GM18517 (cell line): ENCODE measurements around the gene CYP27A1.
"Not testable (repeated sequence)": the region's sequence is repeated elsewhere in the genome, so short reads cannot be mapped to it uniquely, and the experiment has no call there.

ENCODE experiments used
- ATAC-seq: cut with Tn5 transposase; IDR thresholded peaks from one replicate; pipeline ENCODE4 v1.9.1; 2021; ENCODE audit warnings: mild to moderate bottlenecking, moderate library complexity; ENCODE audit not compliant: unreplicated experiment

Gene CYP27A1

GRCh38 chr2:218829868-218830451 lies 48.0 kb downstream of the CYP27A1 start:
- no peak for ATAC-seq

DNA sequence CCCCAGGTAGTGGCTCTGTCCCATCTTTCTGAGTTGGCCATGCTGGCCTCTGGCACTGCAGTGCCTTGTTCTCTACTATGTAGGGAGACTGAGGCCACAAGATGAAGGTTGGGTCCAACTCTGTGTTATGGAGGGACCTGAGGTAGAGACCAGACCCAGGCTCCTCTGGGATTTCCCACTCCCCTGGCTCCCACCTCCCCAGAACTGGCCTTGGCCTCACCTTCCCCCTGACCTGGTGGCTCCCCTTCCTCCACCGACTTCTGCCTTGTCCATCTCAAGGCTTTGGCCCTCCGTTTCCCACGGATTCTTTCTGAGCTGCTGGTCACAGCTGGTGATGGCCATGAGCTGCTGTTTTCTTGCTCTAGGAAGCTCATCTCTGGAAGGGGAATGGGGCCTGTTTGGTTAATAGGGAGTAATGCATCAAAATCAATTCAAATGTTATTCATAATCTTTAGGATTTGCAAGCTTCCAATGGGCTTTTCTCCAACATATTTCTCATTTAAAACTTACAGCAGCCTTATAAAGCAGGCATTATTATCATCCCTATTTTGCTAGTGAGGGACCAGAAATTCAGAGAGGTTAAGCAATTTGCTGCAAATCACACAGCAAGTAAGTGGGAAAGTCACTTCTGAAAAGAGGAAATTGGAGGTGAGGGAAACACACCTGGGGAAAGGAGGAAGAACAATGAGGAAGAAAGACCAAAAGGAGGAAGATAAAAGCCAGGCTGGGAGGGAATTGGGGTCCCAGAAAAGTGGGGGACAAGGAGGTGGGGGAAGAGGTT lies 48.8 kb downstream of the CYP27A1 start:
- ATAC-seq, result no peak

DNA sequence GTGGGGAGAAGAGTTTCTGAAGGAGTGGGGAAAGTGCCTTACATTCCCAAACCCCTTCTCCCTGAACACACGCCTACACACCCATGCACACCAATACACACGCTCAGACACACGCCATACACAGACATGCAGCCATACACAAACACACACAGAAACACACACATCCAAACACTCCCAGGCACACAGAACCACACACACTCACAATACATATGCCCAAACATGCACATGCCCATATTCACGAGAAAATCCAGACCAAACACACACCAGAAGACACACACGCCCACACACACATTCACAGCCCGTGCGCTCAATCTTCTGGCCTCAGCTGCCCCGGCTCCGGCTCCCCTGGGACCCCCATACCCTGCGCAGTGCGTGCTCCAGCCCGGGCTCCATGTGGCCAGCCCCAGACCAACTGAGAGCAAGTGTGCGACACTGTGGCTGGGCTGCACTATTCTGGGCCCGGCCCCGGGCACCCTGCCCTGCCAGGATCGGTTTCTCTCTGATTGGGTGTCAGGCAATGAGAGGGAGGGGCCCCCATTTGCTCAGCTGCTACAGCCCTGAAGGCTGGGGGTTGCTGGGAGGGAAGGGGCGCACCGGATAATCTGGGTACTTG lies 49.5 kb downstream of the CYP27A1 start, which contains the start of gene PRKAG3:
Gene PRKAG3, minus strand, starts transcription at position 426 of the 613 bp plus-strand sequence.
- ATAC-seq, result no peak

DNA sequence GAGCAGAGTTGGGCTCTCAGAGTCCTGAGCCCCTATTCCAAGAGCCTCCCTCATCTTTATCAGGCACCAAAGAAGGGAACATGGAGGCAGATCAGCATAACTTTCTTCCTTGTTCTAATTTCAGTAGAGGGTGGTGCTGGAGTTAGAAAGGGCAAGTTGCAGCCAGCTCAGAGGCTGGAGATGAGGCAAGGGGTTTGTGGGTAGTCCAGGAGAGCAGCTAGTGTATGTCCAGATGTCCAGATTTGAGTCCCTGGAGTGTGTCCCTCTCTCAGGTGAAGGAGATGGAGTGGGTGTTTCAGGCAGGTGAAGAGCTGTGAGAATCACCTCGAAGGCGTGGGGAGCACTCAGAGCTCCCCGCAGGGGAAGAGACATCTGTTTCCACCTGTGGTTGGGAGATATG lies 50.1 kb downstream of the CYP27A1 start:
- ATAC-seq, result no peak

GRCh38 chr2:218832520-218832919 lies 50.6 kb downstream of the CYP27A1 start:
- no peak for ATAC-seq

DNA sequence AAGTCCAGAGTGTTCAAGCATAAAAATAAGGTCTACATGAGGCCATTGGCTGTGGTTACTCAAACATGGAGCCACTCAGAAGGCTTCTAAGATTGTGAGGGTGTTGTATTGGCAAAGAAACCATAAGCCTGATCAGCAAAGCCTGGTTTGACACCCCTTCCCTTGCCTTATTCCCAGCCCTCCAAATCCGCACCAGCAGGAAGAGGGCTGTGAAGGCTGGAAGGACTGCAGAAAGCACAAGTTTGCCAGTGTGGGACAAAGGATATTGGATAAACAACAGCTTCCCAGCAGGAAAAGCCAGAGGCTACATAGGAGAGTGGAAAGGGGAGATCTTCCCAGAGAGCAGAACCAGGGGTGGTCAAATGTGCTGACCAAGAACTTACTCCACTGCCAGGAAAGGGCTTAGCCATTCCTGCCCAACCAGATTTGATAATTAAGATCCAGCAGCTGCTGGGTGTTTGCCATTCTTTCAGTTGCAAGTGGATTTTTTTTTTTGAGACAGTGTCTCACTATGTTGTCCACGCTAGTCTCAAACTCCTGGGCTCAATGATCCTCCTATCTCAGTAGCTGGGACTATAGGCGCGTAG lies 51.2 kb downstream of the CYP27A1 start:
- ATAC-seq, result no peak

GRCh38 chr2:218834685-218835084 lies 52.7 kb downstream of the CYP27A1 start:
- ATAC-seq, result no peak

DNA sequence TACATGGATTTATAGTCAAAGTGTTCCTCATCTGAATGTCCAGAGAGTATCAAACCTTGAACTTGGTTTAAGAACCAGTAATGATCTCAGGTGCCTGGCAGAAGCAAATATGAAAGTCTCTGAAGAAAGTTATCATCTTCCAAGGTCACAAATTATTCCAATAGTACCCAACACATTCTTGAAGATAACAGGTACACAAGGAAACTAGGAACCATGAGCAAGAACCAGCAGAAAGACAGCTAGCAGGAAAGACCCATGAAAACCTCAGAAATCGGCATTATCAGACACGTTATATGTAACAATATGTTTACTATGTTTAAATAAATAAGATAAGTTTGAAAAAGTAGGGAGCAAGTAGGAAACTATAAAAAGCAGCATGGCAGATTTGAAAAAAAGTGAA lies 55.5 kb downstream of the CYP27A1 start:
- ATAC-seq, result no peak

- ATAC-seq, result no peak
These were observed 57.5 kb downstream of the CYP27A1 start for GRCh38 chr2:218839430-218839829.

DNA sequence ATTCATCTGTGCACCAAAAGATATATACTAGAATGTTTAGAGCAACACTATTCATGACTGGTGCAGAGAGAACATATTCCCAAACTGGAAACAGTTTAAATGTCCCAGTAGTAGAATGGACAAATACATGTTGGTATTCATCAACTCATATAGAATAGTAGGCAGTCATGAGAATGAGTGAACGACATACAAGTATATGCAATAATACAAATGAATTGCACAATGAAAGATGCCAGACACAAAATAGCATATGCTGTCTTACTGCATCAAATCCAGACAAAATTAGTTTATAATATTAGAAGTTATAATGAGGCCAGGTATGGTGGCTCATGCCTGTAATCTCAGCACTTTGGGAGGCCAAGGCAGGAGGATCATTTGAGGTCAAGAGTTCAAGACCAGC lies 57.9 kb downstream of the CYP27A1 start:
- ATAC-seq, result no peak

GRCh38 chr2:218844334-218844733 lies 62.4 kb downstream of the CYP27A1 start:
- not testable (repeated sequence) for ATAC-seq

- not testable (repeated sequence) for ATAC-seq
These were observed 65.0 kb downstream of the CYP27A1 start for GRCh38 chr2:218846963-218847362.

DNA sequence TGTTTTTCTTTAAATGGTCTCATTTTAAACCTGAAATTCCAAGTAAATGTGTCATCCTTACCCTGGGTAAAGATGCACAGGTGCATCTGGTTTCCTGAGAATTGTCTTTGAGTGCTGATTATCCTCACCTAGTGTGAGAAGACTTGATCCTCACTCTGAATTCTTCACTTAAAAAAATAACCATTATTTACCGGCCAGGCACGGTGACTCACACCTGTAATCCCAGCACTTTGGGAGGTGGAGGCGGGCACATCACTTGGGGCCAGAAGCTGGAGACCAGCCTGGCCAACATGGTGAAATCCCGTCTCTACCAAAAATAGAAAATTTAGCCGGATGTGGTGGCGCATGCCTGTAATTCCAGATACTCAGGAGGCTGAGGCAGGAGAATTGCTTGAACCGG lies 67.8 kb downstream of the CYP27A1 start:
- ATAC-seq, result no peak

GRCh38 chr2:218850796-218851195 lies 68.8 kb downstream of the CYP27A1 start:
- no peak for ATAC-seq

DNA sequence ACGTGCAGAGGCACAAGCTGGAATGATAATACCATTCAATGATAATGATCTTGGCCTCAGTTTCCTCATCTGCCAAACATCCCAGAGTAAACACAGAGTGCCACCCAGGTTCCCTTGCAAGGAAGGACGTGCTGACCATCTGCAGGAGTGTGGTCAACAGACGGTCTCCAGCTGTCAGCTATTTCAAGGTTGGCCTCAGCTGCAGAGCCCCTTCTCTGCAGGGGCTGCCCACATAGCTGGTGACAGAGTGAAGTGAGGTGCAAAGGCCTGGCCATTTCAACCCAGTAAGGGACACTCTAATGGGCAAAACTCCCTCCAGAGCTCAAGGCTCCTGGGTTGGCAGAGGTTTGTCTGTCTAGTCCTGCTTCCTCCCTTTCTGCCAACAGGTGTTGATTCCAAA lies 69.3 kb downstream of the CYP27A1 start:
- no peak for ATAC-seq

DNA sequence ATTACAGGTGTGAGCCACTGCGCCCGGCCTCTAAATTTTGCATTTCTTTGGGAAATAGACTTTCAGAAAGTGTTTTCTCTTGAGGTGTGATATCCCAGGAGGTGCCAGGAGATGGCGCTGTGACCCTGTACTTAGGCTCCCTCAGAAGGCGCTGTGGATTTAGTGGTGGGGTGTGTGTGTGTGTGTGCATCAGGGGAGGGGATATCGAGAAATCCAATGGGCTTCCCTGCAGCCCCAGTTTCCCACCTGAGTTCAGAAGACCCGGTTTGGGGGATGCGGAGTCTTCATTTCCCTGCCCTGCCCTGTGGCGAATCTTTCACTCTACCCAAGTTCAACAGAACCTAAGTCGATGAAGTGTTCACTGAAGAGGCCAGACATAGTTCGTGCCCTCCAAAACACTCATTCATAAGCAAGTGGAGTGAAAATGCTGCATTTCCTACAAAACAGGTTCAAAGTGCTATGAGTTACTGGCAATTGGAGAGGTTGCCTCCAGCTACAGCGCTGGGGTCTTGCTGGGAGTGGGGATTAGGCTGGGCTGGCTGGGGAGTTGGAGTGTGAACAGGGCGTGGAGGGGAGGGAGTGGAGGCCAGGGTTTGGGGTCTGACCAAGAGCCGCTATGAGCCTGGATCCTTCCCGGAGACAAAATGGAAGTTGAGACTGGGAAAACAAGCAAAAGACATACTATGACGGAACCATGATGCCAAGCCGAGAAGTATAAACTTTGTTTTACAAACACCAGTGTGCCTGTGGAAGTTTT lies 71.1 kb downstream of the CYP27A1 start:
- ATAC-seq, result no peak

GRCh38 chr2:218853766-218854165 lies 71.8 kb downstream of the CYP27A1 start:
- ATAC-seq, result no peak

DNA sequence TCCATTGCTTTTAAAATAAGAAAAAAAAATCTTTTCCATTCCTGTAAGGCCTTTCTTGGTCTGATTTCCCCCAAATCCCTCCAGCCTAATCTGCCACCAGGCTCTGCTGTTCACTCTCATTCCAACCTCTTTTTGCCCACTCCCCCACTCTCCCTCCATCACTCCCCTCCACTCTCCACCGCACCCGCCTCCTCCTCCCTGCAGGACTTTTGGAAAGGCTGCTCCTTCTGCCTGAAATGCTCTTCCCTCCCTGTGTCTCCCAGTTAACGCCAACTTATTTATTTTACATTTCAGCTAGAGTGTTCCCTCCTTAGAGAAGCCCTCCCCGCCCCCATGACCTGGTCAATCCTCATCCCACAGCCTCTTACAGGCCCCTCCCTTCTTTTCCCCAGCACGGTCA lies 72.9 kb downstream of the CYP27A1 start:
- no peak for ATAC-seq

- ATAC-seq, result no peak
These were observed 73.6 kb downstream of the CYP27A1 start for GRCh38 chr2:218855305-218856166.
